Measurements from ENCODE around the gene OTUB1.

GRCh38 chr11:63974259-63975143 is 11.7 kb upstream of the OTUB1 start, which contains the start of gene COX8A:
- TF ChIP-seq, protein P1, sequence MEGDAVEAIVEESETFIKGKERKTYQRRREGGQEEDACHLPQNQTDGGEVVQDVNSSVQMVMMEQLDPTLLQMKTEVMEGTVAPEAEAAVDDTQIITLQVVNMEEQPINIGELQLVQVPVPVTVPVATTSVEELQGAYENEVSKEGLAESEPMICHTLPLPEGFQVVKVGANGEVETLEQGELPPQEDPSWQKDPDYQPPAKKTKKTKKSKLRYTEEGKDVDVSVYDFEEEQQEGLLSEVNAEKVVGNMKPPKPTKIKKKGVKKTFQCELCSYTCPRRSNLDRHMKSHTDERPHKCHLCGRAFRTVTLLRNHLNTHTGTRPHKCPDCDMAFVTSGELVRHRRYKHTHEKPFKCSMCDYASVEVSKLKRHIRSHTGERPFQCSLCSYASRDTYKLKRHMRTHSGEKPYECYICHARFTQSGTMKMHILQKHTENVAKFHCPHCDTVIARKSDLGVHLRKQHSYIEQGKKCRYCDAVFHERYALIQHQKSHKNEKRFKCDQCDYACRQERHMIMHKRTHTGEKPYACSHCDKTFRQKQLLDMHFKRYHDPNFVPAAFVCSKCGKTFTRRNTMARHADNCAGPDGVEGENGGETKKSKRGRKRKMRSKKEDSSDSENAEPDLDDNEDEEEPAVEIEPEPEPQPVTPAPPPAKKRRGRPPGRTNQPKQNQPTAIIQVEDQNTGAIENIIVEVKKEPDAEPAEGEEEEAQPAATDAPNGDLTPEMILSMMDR (CRISPR knock-in tag; IDR thresholded peaks at IDR 0.05): peak; percentile 33
- TF ChIP-seq TBX3 (IDR thresholded peaks at IDR 0.05; ENCODE audit: borderline replicate concordance) (no peak), RNF2 (conservative IDR thresholded peaks at IDR 0.05; ENCODE audit: low read depth) (no peak), JUND (CRISPR knock-in tag; IDR thresholded peaks at IDR 0.05) (0 out of 2 replicates have a peak, but pooled peaks have one; percentile 43), ZNF331 (CRISPR knock-in tag; IDR thresholded peaks at IDR 0.05) (peak; percentile 80), SP1 (IDR thresholded peaks at IDR 0.05) (no peak), SP1 (CRISPR knock-in tag; IDR thresholded peaks at IDR 0.05) (peak; percentile 62), RELA (CRISPR knock-in tag; IDR thresholded peaks at IDR 0.05) (no peak)
- TF ChIP-seq, protein P2, sequence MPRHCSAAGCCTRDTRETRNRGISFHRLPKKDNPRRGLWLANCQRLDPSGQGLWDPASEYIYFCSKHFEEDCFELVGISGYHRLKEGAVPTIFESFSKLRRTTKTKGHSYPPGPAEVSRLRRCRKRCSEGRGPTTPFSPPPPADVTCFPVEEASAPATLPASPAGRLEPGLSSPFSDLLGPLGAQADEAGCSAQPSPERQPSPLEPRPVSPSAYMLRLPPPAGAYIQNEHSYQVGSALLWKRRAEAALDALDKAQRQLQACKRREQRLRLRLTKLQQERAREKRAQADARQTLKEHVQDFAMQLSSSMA (CRISPR knock-in tag; IDR thresholded peaks at IDR 0.05): no peak
